Gastroesophageal sphincter (tissue), 4 donors: ENCODE measurements around the gene TIGAR. TPM values are rescaled to one million over a fixed set of nuclear protein-coding genes. Genes with fewer than 3 reads are reported as not detected.
A peak's percentile ranks its signal among the peaks of the same experiment; 100 is the strongest.

Experiments used
- ATAC-seq: fragments of 150-250 bp; one replicate; pipeline ENCODE4 v1.9.1; 2016; ENCODE audit warnings: mild to moderate bottlenecking, moderate library complexity
- H3K27ac ChIP-seq, 4 donors: fragments of 200-600 bp; sonication (generic) in 3 of 4; 1 replicate in 3 of 4; 2 replicates in 1 of 4; pipeline ENCODE4 v1.5.1; 2016 to 2019
- H3K27me3 ChIP-seq: fragments of 200-600 bp; sonication (generic); one replicate; pipeline ENCODE4 v1.5.1; 2019
- H3K36me3 ChIP-seq, 2 donors: fragments of 200-600 bp; sonication (generic); one replicate each; pipeline ENCODE4 v1.5.1; 2019; ENCODE audit warnings: control low read depth in 1 of 2
- H3K4me1 ChIP-seq, 3 donors: fragments of 200-600 bp; sonication (generic); 1 replicate in 2 of 3; 2 replicates in 1 of 3; pipeline ENCODE4 v1.5.1; 2016 to 2019; ENCODE audit warnings: control low read depth in 2 of 3
- H3K4me3 ChIP-seq, 2 donors: fragments of 200-600 bp; sonication (generic); one replicate each; pipeline ENCODE4 v1.5.1; 2019; ENCODE audit warnings: mild to moderate bottlenecking in 1 of 2, moderate library complexity in 1 of 2
- H3K9me3 ChIP-seq, 3 donors: fragments of 200-600 bp; sonication (generic); one replicate each; pipeline ENCODE4 v1.5.1; 2017 to 2019; ENCODE audit warnings: control low read depth in 2 of 3
- CTCF ChIP-seq, 4 experiments: fragments of 200-600 bp in 2 of 4; fragments of 450-650 bp in 2 of 4; sonication (generic) in 1 of 4; IDR thresholded peaks; one replicate each; pipeline ENCODE4 v1.5.1; 2017 to 2019; ENCODE audit warnings: antibody characterized with exemption in 4 of 4, mild to moderate bottlenecking in 2 of 4, moderate library complexity in 2 of 4
- EP300 ChIP-seq: sonication (generic); formaldehyde crosslinking; IDR thresholded peaks from one replicate; pipeline ENCODE4 v1.6.1; 2017; ENCODE audit warnings: antibody characterized with exemption, mild to moderate bottlenecking
- POLR2A ChIP-seq, 2 donors: fragments of 450-650 bp; IDR thresholded peaks; one replicate each; pipeline ENCODE4 v1.6.1; 2017; ENCODE audit warnings: antibody characterized with exemption in 2 of 2, mild to moderate bottlenecking in 2 of 2, moderate library complexity in 1 of 2
- POLR2AphosphoS5 ChIP-seq: sonication (generic); formaldehyde crosslinking; IDR thresholded peaks from one replicate; pipeline ENCODE4 v1.6.1; 2017; ENCODE audit warnings: antibody characterized with exemption
- WGBS, 2 donors: methylation state at CpG; one replicate each; pipeline ENCODE4 v1.1.5; 2018; ENCODE audit warnings: low coverage in 1 of 2; 5-methylcytosine and 5-hydroxymethylcytosine counted together
- total RNA-seq, 4 donors: library from RNA; depleted of rRNA; stranded (reverse); fragments of >200 nt; gene quantifications; one replicate each; pipeline ENCODE4 v1.1.0, GENCODE V29; 2016

Gene TIGAR
- total RNA-seq, 4 donors from 2014 or later = 4.6 to 10.5 (median 8.5) TPM

DNA sequence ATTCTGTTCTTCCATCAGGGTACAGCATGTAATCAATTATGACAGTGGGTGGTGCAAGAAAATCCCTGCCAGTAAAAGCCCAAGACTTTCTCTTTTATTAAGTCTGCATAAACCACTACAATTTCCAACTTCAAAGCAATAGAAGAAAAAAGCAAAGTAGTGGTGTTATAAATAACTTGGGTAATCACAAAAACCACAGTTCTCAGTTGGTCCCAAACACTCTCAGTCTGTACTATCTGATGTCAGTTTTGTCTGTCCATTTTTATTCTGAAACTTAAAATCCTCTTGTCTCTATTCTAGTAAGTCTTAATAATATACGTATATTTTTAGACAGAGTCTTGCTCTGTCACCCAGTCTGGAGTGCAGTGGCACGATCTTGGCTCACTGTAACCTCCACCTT lies 8.8 kb upstream of the TIGAR start:
- Histone ChIP-seq H3K27me3 (no peaks in the 10 kb centered on the region), H3K4me1 (peaks cover 0 to 13% (median 5%) of the 10 kb centered on the region in 3 donors), H3K27ac (no peak overlapping the region), H3K9me3 (no peaks in the 10 kb centered on the region), H3K4me3 (no peak overlapping the region), H3K36me3 (no peaks in the 10 kb centered on the region)
- TF ChIP-seq CTCF (IDR thresholded peaks at IDR 0.05) (no peak), POLR2A (IDR thresholded peaks at IDR 0.05) (no peak), POLR2AphosphoS5 (no peak), EP300 (no peak)
- WGBS, 2 donors = 88 to 89% methylated on average over 2 of the region's 2 CpGs
- ATAC-seq = no peak

DNA sequence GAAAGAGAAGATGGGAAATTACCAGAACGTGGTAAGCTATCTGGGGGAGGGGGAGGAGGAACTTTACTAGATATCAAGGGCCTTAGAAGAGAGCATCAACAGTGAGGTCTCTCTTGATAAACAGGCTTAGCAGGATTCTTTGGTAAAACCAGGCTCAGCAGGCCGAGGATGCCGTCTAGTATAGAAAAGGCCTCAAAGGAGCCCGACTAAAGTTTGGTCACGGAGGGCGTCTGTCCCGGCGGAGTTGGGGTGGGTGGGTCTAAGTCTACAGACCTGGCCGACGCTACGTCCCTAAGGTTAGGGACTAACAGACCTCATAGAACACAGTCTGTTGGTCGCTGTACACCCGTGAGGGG lies 538 bp upstream of the TIGAR start:
- ATAC-seq = peak; percentile 51

DNA sequence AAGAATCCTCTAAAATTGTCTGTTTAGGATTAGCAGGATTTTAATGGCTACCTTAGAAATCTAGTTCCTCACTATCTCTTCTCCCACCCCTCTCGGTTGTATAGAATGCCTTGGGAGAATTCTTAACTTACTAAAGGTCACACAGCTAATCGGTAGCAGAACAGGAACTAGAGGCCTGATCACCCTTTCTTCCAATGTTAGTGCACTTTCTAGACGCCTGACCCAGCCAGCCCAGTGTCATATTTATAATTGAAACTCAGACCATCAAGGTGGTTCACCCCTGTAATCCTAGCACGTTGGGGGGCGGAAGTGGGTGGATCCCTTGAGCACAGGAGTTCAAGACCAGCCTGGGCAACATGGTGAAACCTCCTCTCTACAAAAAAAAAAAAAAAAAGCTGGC lies 1.7 kb downstream of the TIGAR start:
- H3K36me3 ChIP-seq = no peaks in the 10 kb centered on the region
- H3K4me1 ChIP-seq = peaks cover 0 to 51% (median 8%) of the 10 kb centered on the region in 3 donors
- no peak overlapping the region for H3K4me3 ChIP-seq
- WGBS, 2 donors = 72 to 91% methylated on average over 2 to 4 of the region's 5 CpGs
- no peaks in the 10 kb centered on the region for H3K27me3 ChIP-seq
- no peaks in the 10 kb centered on the region for H3K9me3 ChIP-seq
- H3K27ac ChIP-seq = peak overlapping the region in 2 of 4 donors; percentile 35 to 93
- no peak for ATAC-seq
- TF ChIP-seq POLR2AphosphoS5 (no peak), CTCF (IDR thresholded peaks at IDR 0.05) (no peak), POLR2A (IDR thresholded peaks at IDR 0.05) (no peak), EP300 (no peak)

More for the DNA sequence above, 538 bp upstream of the TIGAR start:
- H3K9me3 ChIP-seq = no peaks in the 10 kb centered on the region
- H3K4me3 ChIP-seq = peak overlapping the region; percentile 78 to 96
- peaks cover 0 to 31% (median 8%) of the 10 kb centered on the region in 3 donors for H3K4me1 ChIP-seq
- H3K27me3 ChIP-seq = no peaks in the 10 kb centered on the region
- H3K36me3 ChIP-seq = no peaks in the 10 kb centered on the region
- TF ChIP-seq POLR2AphosphoS5 (no peak), POLR2A (IDR thresholded peaks at IDR 0.05) (no peak), CTCF (IDR thresholded peaks at IDR 0.05) (no peak), EP300 (no peak)
- 2% methylated on average over 7 of the region's 13 CpGs; no CpG with 5 or more reads in 1 of the 2 donors for WGBS, 2 donors
- H3K27ac ChIP-seq = peak overlapping the region; percentile 75 to 94 (median 94)

DNA sequence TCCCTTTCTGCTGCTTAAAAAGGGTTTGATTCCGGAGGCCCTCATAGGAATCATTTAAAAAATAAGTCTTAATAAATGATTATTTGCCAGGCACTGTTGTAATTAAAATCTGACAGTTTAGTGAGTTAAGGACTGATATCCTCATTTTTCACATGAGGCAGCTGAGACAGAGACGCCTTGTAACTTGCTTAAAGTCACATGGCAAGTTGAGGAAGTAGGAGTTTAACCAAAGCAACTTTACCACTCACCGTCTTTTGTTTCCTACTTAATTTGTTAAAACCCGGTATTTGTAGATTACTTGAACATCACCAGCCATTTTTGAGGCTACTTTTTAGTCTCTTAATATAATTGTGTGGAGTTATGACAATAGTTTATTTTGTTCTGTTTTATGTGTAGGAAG lies 2.4 kb downstream of the TIGAR start:
- WGBS, 2 donors = 68 to 82% methylated on average over 4 of the region's 4 CpGs
- H3K36me3 ChIP-seq = no peaks in the 10 kb centered on the region
- H3K4me3 ChIP-seq = no peak overlapping the region
- H3K27ac ChIP-seq = peak overlapping the region in 1 of 4 donors; percentile 93
- H3K27me3 ChIP-seq = no peaks in the 10 kb centered on the region
- TF ChIP-seq POLR2AphosphoS5 (no peak), CTCF (IDR thresholded peaks at IDR 0.05) (no peak), EP300 (no peak), POLR2A (IDR thresholded peaks at IDR 0.05) (no peak)
- no peaks in the 10 kb centered on the region for H3K9me3 ChIP-seq
- peaks cover 0 to 56% (median 8%) of the 10 kb centered on the region in 3 donors for H3K4me1 ChIP-seq
- no peak for ATAC-seq

DNA sequence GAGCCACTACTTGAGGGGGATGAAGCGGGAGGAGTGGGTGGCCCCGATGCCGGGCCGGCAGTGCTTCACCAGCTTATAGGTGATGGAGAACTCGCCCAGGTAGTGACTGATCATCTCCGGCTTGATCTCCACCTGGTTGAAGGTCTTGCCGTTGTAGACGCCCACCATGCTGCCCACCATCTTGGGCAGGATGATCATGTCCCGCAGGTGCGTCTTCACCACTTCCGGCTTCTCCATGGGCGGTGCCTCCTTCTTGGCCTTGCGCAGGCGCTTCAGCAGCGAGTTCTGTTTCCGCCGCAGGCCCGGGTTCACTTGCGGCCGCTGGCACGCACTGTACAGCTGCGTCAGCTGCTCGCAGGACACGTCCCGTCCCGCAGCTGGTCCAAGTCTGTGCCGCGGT lies 3.4 kb downstream of the TIGAR start:
- Histone ChIP-seq H3K27ac (peak overlapping the region in 1 of 4 donors; percentile 93), H3K4me3 (no peak overlapping the region), H3K27me3 (no peaks in the 10 kb centered on the region), H3K36me3 (no peaks in the 10 kb centered on the region), H3K9me3 (no peaks in the 10 kb centered on the region), H3K4me1 (peaks cover 0 to 64% (median 8%) of the 10 kb centered on the region in 3 donors)
- 100% methylated on average over 4 to 5 of the region's 28 CpGs for WGBS, 2 donors
- no peak for ATAC-seq
- no peak for TF ChIP-seq POLR2A (IDR thresholded peaks at IDR 0.05)
- no peak for TF ChIP-seq CTCF (IDR thresholded peaks at IDR 0.05)
- TF ChIP-seq POLR2AphosphoS5 = no peak
- TF ChIP-seq EP300 = no peak
